Neural cell (in vitro differentiated cells): Measurements from ENCODE around the gene HEMK1.

Experiments used
- EP300 ChIP-seq: fragments of 450-650 bp; conservative IDR thresholded peaks from 2 replicates; pipeline ENCODE4 v1.6.1; 2014; ENCODE audit warnings: antibody characterized with exemption, mild to moderate bottlenecking, moderate library complexity; ENCODE audit not compliant: poor library complexity, severe bottlenecking
- EZH2 ChIP-seq: fragments of 200-600, 300-800 bp; shearing (Covaris generic), sonication (generic); IDR thresholded peaks from 2 replicates; pipeline ENCODE4 v1.6.1; 2014; ENCODE audit warnings: antibody characterized with exemption, low read length, borderline replicate concordance, mild to moderate bottlenecking; ENCODE audit not compliant: insufficient read depth, poor library complexity, severe bottlenecking
- POLR2AphosphoS5 ChIP-seq: IDR thresholded peaks from 2 replicates; pipeline ENCODE4 v1.6.1; 2012
- REST ChIP-seq: IDR thresholded peaks from 2 replicates; pipeline ENCODE4 v1.6.1; 2012; ENCODE audit warnings: borderline replicate concordance
- TAF1 ChIP-seq: IDR thresholded peaks from 2 replicates; pipeline ENCODE4 v1.6.1; 2012; ENCODE audit warnings: low read depth
- TF ChIP-seq, protein P1 (sequence below): fragments of 450-650 bp; IDR thresholded peaks from 2 replicates; pipeline ENCODE4 v1.5.1; 2014; ENCODE audit warnings: antibody characterized with exemption, mild to moderate bottlenecking, moderate library complexity; ENCODE audit not compliant: poor library complexity, severe bottlenecking

DNA sequence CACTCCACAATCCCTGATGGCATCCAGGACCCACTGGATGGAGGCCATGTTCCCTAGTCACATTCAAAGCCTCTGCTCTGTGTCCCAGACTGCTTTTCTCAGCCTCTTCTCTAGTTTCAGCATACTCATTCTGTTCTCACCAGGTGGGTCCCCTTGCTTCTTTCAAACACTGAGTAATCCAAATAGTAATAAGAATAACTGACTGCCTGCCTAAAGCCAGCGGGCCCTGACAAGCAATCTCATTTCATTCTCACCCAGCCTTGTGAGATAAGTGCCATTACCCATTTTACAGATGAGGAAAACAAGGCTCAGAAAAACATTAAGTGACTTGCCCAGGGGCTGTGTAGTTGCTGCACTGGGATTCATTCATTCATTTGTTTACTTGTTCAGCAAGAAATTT, 73.1 kb downstream of the HEMK1 start:
- TF ChIP-seq, protein P1, sequence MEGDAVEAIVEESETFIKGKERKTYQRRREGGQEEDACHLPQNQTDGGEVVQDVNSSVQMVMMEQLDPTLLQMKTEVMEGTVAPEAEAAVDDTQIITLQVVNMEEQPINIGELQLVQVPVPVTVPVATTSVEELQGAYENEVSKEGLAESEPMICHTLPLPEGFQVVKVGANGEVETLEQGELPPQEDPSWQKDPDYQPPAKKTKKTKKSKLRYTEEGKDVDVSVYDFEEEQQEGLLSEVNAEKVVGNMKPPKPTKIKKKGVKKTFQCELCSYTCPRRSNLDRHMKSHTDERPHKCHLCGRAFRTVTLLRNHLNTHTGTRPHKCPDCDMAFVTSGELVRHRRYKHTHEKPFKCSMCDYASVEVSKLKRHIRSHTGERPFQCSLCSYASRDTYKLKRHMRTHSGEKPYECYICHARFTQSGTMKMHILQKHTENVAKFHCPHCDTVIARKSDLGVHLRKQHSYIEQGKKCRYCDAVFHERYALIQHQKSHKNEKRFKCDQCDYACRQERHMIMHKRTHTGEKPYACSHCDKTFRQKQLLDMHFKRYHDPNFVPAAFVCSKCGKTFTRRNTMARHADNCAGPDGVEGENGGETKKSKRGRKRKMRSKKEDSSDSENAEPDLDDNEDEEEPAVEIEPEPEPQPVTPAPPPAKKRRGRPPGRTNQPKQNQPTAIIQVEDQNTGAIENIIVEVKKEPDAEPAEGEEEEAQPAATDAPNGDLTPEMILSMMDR, result no peak
- TF ChIP-seq REST (no peak), POLR2AphosphoS5 (no peak), EZH2 (no peak), EP300 (no peak), TAF1 (no peak)
